Cardiac muscle cell (in vitro differentiated cells and primary cell): Measurements from ENCODE around the gene SUSD4. TPM values are rescaled to one million over a fixed set of nuclear protein-coding genes. Genes with fewer than 3 reads are reported as not detected.

ENCODE experiments used
- DNase-seq, 2 donors: peaks; one replicate each; pipeline versions ENCODE4 v3.0.0 to v3.0.0-alpha.2; 2010 to 2017; ENCODE audit warnings: low read depth in 1 of 2, low spot score in 1 of 2
- H3K27ac ChIP-seq: fragments of 200-600 bp; sonication (generic); 2 replicates; pipeline ENCODE4 v1.5.1; 2016
- H3K27me3 ChIP-seq: fragments of 200-600 bp; sonication (generic); 2 replicates; pipeline ENCODE4 v1.6.0; 2016; ENCODE audit warnings: control low read depth
- H3K36me3 ChIP-seq: fragments of 200-600 bp; sonication (generic); 2 replicates; pipeline ENCODE4 v1.5.1; 2016; ENCODE audit warnings: control low read depth
- H3K4me1 ChIP-seq: fragments of 200-600 bp; sonication (generic); 2 replicates; pipeline ENCODE4 v1.8.1; 2017; ENCODE audit warnings: low read depth, mild to moderate bottlenecking, mixed run types
- H3K4me3 ChIP-seq: fragments of 200-600 bp; sonication (generic); 2 replicates; pipeline ENCODE4 v1.5.1; 2016; ENCODE audit warnings: mild to moderate bottlenecking
- H3K9me3 ChIP-seq: fragments of 200-600 bp; sonication (generic); 2 replicates; pipeline ENCODE4 v1.5.1; 2017; ENCODE audit warnings: low read depth, mild to moderate bottlenecking, control low read depth
- CTCF ChIP-seq: IDR thresholded peaks from 2 replicates; pipeline ENCODE4 v1.5.1; 2012; ENCODE audit warnings: low read depth, mild to moderate bottlenecking, low read length
- polyA plus RNA-seq: library from polyadenylated mRNA; unstranded; fragments of >200 nt; fragmentation: Nextera tagmentation; extraction: Ambion mirVana; gene quantifications from 2 replicates; pipeline ENCODE4 v1.2.1, GENCODE V29; 2016
- total RNA-seq: library from RNA; depleted of rRNA; stranded (reverse); fragments of >200 nt; gene quantifications from 2 replicates; pipeline ENCODE4 v1.2.3, GENCODE V29; 2016

Gene SUSD4
- total and polyA plus RNA-seq, 2 experiments from 2014 or later, result 20.9 to 31.6 TPM

DNA sequence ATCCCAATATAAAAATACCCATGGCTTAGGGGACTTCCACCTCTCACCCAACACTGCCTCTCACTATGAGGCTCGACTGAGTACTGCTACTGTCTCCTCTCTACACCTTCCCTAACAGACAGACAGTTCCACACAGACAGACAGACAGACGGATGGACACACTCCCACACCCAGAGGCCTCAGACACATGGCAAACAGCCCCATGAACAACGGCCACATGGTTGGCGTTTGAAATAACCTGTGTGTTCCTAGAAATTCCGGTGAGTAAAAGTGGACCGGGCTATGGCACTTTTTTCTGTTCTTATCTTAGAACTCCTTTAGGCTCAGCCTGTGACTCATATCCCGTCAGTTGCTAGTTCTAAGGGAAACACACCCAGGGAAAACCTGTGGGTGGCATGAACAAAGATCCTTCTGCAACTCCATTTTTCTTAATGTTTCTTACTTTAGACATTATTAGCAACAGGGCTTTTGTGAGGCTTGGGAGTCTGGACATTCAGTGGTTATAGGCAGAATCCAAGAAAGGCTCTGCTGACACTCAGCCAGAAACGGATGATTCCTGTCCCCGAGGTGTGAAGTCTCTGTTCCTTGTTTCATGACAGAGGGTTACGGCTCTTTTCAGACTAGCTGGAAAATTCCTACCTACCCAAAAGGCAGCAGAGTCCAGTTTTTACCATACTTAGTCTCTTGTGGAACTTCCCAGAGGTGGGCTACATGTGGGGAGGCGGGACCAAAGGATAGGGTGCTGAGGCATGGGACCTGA is 130.4 kb downstream of the SUSD4 start:
- TF ChIP-seq CTCF, result no peak
- H3K27me3 ChIP-seq, result no peaks in the 10 kb centered on the region
- peak overlapping the region; percentile 3 for H3K27ac ChIP-seq
- peak; percentile 34 to 73 for DNase-seq
- H3K9me3 ChIP-seq, result peaks cover 3% of the 10 kb centered on the region
- no peaks in the 10 kb centered on the region for H3K4me1 ChIP-seq
- no peak overlapping the region for H3K4me3 ChIP-seq
- H3K36me3 ChIP-seq, result no peaks in the 10 kb centered on the region

- Histone ChIP-seq H3K27me3 (no peaks in the 10 kb centered on the region), H3K27ac (no peak overlapping the region), H3K36me3 (no peaks in the 10 kb centered on the region), H3K4me3 (no peak overlapping the region), H3K9me3 (peaks cover 3% of the 10 kb centered on the region), H3K4me1 (no peaks in the 10 kb centered on the region)
- TF ChIP-seq CTCF, result no peak
- no peak for DNase-seq
These were observed 131.0 kb downstream of the SUSD4 start for GRCh38 chr1:223233019-223233409.

GRCh38 chr1:223231581-223231980 is 132.4 kb downstream of the SUSD4 start:
- Histone ChIP-seq H3K4me3 (no peak overlapping the region), H3K4me1 (no peaks in the 10 kb centered on the region), H3K27me3 (no peaks in the 10 kb centered on the region), H3K9me3 (no peaks in the 10 kb centered on the region), H3K36me3 (no peaks in the 10 kb centered on the region), H3K27ac (no peak overlapping the region)
- no peak for DNase-seq
- no peak for TF ChIP-seq CTCF

DNA sequence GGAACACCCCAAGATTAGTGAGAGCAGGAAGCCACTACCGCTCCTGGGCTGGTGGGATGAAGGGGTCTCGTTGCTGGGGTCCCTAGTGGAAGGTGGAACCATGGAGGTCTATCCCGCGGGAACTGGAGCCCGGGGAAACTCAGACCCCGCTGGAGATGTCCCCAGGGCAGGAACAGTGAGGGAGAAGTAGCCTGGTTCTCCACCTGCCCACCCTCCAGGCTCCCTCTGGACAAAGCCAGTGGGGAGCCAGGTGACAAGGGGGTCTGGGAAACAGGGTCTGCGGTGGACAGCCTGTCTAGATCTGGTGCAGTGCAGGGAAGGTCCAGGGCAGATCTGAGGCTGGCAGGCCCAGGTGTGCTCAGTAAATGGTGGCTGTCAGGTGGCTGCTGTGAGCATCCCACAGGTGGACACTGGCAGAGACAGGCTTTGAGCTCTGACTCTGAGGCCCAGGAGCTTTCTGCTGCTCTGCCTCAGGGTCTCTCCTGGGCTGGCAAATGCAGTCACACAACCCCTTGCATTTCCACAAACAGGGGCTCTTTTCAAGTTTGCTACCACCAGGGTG is 132.9 kb downstream of the SUSD4 start:
- Histone ChIP-seq H3K4me1 (no peaks in the 10 kb centered on the region), H3K27ac (no peak overlapping the region)
- TF ChIP-seq CTCF, result no peak

GRCh38 chr1:223230161-223230881 is 133.7 kb downstream of the SUSD4 start:
- Histone ChIP-seq H3K4me1 (no peaks in the 10 kb centered on the region), H3K27me3 (no peaks in the 10 kb centered on the region), H3K36me3 (no peaks in the 10 kb centered on the region), H3K27ac (no peak overlapping the region), H3K9me3 (no peaks in the 10 kb centered on the region), H3K4me3 (no peak overlapping the region)
- no peak for TF ChIP-seq CTCF
- DNase-seq, result peak in 1 of 2 donors; percentile 56

More for the DNA sequence above, 132.9 kb downstream of the SUSD4 start:
- no peak overlapping the region for H3K4me3 ChIP-seq
- no peaks in the 10 kb centered on the region for H3K9me3 ChIP-seq
- no peaks in the 10 kb centered on the region for H3K27me3 ChIP-seq
- no peaks in the 10 kb centered on the region for H3K36me3 ChIP-seq
- no peak for DNase-seq
